Ovary (tissue), 9 donors: ENCODE results near the gene LRRC4C. TPM values are rescaled to one million over a fixed set of nuclear protein-coding genes. Genes with fewer than 3 reads are reported as not detected.

ENCODE experiments used
- DNase-seq, 5 donors: peaks; one replicate each; pipeline ENCODE4 v3.0.0-alpha.2; 2019 to 2020
- H3K27ac ChIP-seq, 2 donors: fragments of 200-600 bp; one replicate each; pipeline versions ENCODE4 v1.5.1 to v1.8.0; 2019 to 2022
- H3K27me3 ChIP-seq: fragments of 200-600 bp; one replicate; pipeline ENCODE4 v1.8.0; 2022
- H3K36me3 ChIP-seq: fragments of 200-600 bp; sonication (generic); one replicate; pipeline ENCODE4 v1.5.1; 2019
- H3K4me1 ChIP-seq: one replicate; pipeline ENCODE4 v1.8.1; 2013; ENCODE audit warnings: mild to moderate bottlenecking, moderate library complexity; ENCODE audit not compliant: insufficient read depth
- H3K4me3 ChIP-seq: fragments of 200-600 bp; sonication (generic); one replicate; pipeline ENCODE4 v1.5.1; 2017
- H3K9me3 ChIP-seq, 2 donors: fragments of 200-600 bp in 1 of 2; sonication (generic) in 1 of 2; one replicate each; pipeline versions ENCODE4 v1.5.1 to v1.8.1; 2013 to 2019; ENCODE audit warnings: mild to moderate bottlenecking in 1 of 2, moderate library complexity in 1 of 2
- CTCF ChIP-seq, 3 donors: fragments of 450-650 bp in 2 of 3; fragments of 200-600 bp in 1 of 3; IDR thresholded peaks; one replicate each; pipeline versions ENCODE4 v1.5.1 to v1.8.0; 2016 to 2022; ENCODE audit warnings: antibody characterized with exemption in 3 of 3, mild to moderate bottlenecking in 1 of 3
- EP300 ChIP-seq: sonication (generic); formaldehyde crosslinking; IDR thresholded peaks from one replicate; pipeline ENCODE4 v1.6.1; 2017; ENCODE audit warnings: antibody characterized with exemption
- POLR2A ChIP-seq: fragments of 450-650 bp; IDR thresholded peaks from one replicate; pipeline ENCODE4 v1.6.1; 2017; ENCODE audit warnings: antibody characterized with exemption, mild to moderate bottlenecking, moderate library complexity
- WGBS, 3 donors: extraction: QIAGEN DNeasy Blood & Tissue Kit in 1 of 3; methylation state at CpG; one replicate each; pipeline versions ENCODE4 v1.1.5 to v1.1.7; 2013 to 2017; 5-methylcytosine and 5-hydroxymethylcytosine counted together
- intact Hi-C, 4 donors: fragments of 100-400 bp; cut with DNase I; formaldehyde crosslinking; loops; one replicate each; pipeline versions ENCODE4 v1.11.0 to v1.15.1; 2022 to 2023
- polyA plus RNA-seq, 2 donors: library from polyadenylated mRNA; stranded (reverse); fragments of 200-250 nt in 1 of 2; fragments of 350-450 nt in 1 of 2; fragmentation: Illumina TruSeq in 1 of 2; extraction: RNeasy Lipid Tissue Mini Kit (QIAGEN cat#74804) in 1 of 2; gene quantifications; one replicate each; pipeline ENCODE4 v1.2.3, GENCODE V29; 2013 to 2014
- total RNA-seq, 7 donors: library from RNA; depleted of rRNA in 2 of 7; stranded (reverse); fragments of >200 nt in 2 of 7; fragmentation: NEBNext Ultra II Directional in 3 of 7; extraction: Animal tissue kit (Norgen Biotek cat#: 25700) in 3 of 7; gene quantifications; one replicate each; pipeline versions ENCODE4 v1.1.0 to v1.2.4, GENCODE V29; 2016 to 2023
- donor health status: DM: no; HTN: no; CAD: no; lungs with moderate emphysema.
- donor health status: DM: no; HTN: no; CAD: no.
- donor health status: Bipolar disorder and iron deficiency.
- donor health status: DM: yes; HTN: yes; CAD: no.
- donor health status: DM: no; HTN: no; CAD: no.
- donor health status: DM: yes; HTN: yes; CAD: no.

LRRC4C gene
- total and polyA plus RNA-seq, 9 donors: 0.15 to 12.5 (median 0.78) TPM

GRCh38 chr11:41247621-41248020, 211.8 kb downstream of the LRRC4C start:
- Histone ChIP-seq H3K9me3 (no peaks in the 10 kb centered on the region), H3K27me3 (no peaks in the 10 kb centered on the region), H3K4me1 (no peaks in the 10 kb centered on the region), H3K4me3 (no peak overlapping the region), H3K27ac (no peak overlapping the region), H3K36me3 (no peaks in the 10 kb centered on the region)
- no peak for DNase-seq
- TF ChIP-seq EP300: no peak
- intact Hi-C loops: no loop called here
- WGBS, 3 donors: 78 to 83% (median 80%) methylated on average over 5 of the region's 5 CpGs

- intact Hi-C loops: no loop called here
- Histone ChIP-seq H3K36me3 (no peaks in the 10 kb centered on the region), H3K4me3 (no peak overlapping the region), H3K27ac (no peak overlapping the region), H3K4me1 (no peaks in the 10 kb centered on the region), H3K9me3 (no peaks in the 10 kb centered on the region), H3K27me3 (no peaks in the 10 kb centered on the region)
- TF ChIP-seq CTCF (IDR thresholded peaks at IDR 0.05): no peak
- no peak for TF ChIP-seq EP300
- no peak for TF ChIP-seq POLR2A
- WGBS, 3 donors: 84 to 90% (median 88%) methylated on average over 5 of the region's 5 CpGs
- DNase-seq: peak in 1 of 5 donors; percentile 10
Measured at GRCh38 chr11:41246399-41246745, 213.1 kb downstream of the LRRC4C start.

GRCh38 chr11:41245704-41246398, 213.6 kb downstream of the LRRC4C start:
- TF ChIP-seq POLR2A (no peak), EP300 (no peak), CTCF (IDR thresholded peaks at IDR 0.05) (no peak)
- Histone ChIP-seq H3K27ac (no peak overlapping the region), H3K4me3 (no peak overlapping the region), H3K4me1 (no peaks in the 10 kb centered on the region), H3K36me3 (no peaks in the 10 kb centered on the region), H3K27me3 (no peaks in the 10 kb centered on the region), H3K9me3 (no peaks in the 10 kb centered on the region)
- intact Hi-C loops: no loop called here
- 84 to 89% (median 87%) methylated on average over 10 of the region's 10 CpGs for WGBS, 3 donors
- DNase-seq: peak in 1 of 5 donors; percentile 10

GRCh38 chr11:41245184-41245583, 214.3 kb downstream of the LRRC4C start:
- Histone ChIP-seq H3K9me3 (no peaks in the 10 kb centered on the region), H3K4me3 (no peak overlapping the region), H3K27ac (no peak overlapping the region), H3K36me3 (no peaks in the 10 kb centered on the region), H3K27me3 (no peaks in the 10 kb centered on the region), H3K4me1 (no peaks in the 10 kb centered on the region)
- WGBS, 3 donors: 81 to 85% (median 83%) methylated on average over 8 to 10 of the region's 10 CpGs
- no peak for TF ChIP-seq CTCF (IDR thresholded peaks at IDR 0.05)
- TF ChIP-seq EP300: no peak
- no peak for TF ChIP-seq POLR2A
- intact Hi-C loops: no loop called here
- peak in 2 of 5 donors; percentile 10 to 11 for DNase-seq

- H3K9me3 ChIP-seq: no peaks in the 10 kb centered on the region
- H3K27me3 ChIP-seq: no peaks in the 10 kb centered on the region
Measured at GRCh38 chr11:41237382-41237781, 222.1 kb downstream of the LRRC4C start.

More at GRCh38 chr11:41237382-41237781, 222.1 kb downstream of the LRRC4C start:
- intact Hi-C loops: no loop called here
- TF ChIP-seq POLR2A (no peak), CTCF (IDR thresholded peaks at IDR 0.05) (no peak), EP300 (no peak)
- H3K27ac ChIP-seq: no peak overlapping the region
- no peaks in the 10 kb centered on the region for H3K36me3 ChIP-seq
- H3K4me3 ChIP-seq: no peak overlapping the region
- DNase-seq: no peak
- 76 to 80% (median 76%) methylated on average over 6 of the region's 6 CpGs for WGBS, 3 donors
- H3K4me1 ChIP-seq: no peaks in the 10 kb centered on the region
